PC-3 (cell line): ENCODE results near the gene SCGB1C2. TPM values are rescaled to one million over a fixed set of nuclear protein-coding genes. Genes with fewer than 3 reads are reported as not detected.

Experiments used
- ATAC-seq: fragments of 200-7000 bp; cut with Tn5 transposase; 2 replicates; pipeline ENCODE4 v1.9.1; 2020; ENCODE audit warnings: mild to moderate bottlenecking, moderate library complexity
- BruUV-seq: library from RNA; stranded (reverse); fragments of 400-500 nt; replicated peaks from 2 replicates; lab custom pipeline; 2021; lab: Mats Ljungman, UMichigan
- CTCF ChIA-PET: fragments of 300-600 bp; sonication (Branson Sonifier 250); formaldehyde crosslinking; loops from one replicate; lab custom pipeline; 2022; ENCODE audit warnings: antibody characterized with exemption; lab: Charles Lee
- POLR2A ChIA-PET: fragments of 300-600 bp; sonication (Branson Sonifier 250); formaldehyde crosslinking; loops from one replicate; lab custom pipeline; 2022; ENCODE audit warnings: antibody characterized with exemption; ENCODE audit not compliant: unreplicated experiment; lab: Charles Lee
- DNase-seq: peaks from one replicate; pipeline ENCODE4 v3.0.0-alpha.2; 2015
- H2AFZ ChIP-seq: fragments of 300-600 bp; sonication (generic); 2 replicates; pipeline ENCODE4 v1.6.0; 2016; ENCODE audit warnings: antibody characterized with exemption, low read length
- H3F3A ChIP-seq: fragments of 300-600 bp; sonication (generic); one replicate; pipeline ENCODE4 v1.6.0; 2017; ENCODE audit warnings: antibody characterized with exemption, low read length, control low read depth, mild to moderate bottlenecking; ENCODE audit not compliant: unreplicated experiment
- H3K27ac ChIP-seq: fragments of 300-600 bp; sonication (generic); 2 replicates; pipeline ENCODE4 v1.5.1; 2016; ENCODE audit warnings: mild to moderate bottlenecking, low read length
- H3K27me3 ChIP-seq: fragments of 300-600 bp; sonication (generic); 2 replicates; pipeline ENCODE4 v1.6.1; 2016; ENCODE audit warnings: low read length, mixed read lengths
- H3K36me3 ChIP-seq: fragments of 300-600 bp; sonication (generic); 2 replicates; pipeline ENCODE4 v1.6.1; 2016; ENCODE audit warnings: low read depth, mixed run types, low read length, mixed read lengths
- H3K4me1 ChIP-seq: fragments of 300-600 bp; sonication (generic); 2 replicates; pipeline ENCODE4 v1.5.1; 2016; ENCODE audit warnings: low read length; ENCODE audit not compliant: insufficient read depth
- H3K4me2 ChIP-seq: fragments of 300-600 bp; sonication (generic); 2 replicates; pipeline ENCODE4 v1.6.0; 2016; ENCODE audit warnings: low read length
- H3K4me3 ChIP-seq: fragments of 300-600 bp; sonication (generic); 2 replicates; pipeline ENCODE4 v1.5.1; 2016; ENCODE audit warnings: mild to moderate bottlenecking, low read length, mixed read lengths
- H3K79me2 ChIP-seq: fragments of 300-600 bp; sonication (generic); 2 replicates; pipeline ENCODE4 v1.6.1; 2017; ENCODE audit warnings: low read length, mixed read lengths
- H3K9ac ChIP-seq: fragments of 300-600 bp; sonication (generic); 2 replicates; pipeline ENCODE4 v1.6.0; 2016; ENCODE audit warnings: mild to moderate bottlenecking, low read length
- H3K9me2 ChIP-seq: fragments of 300-600 bp; sonication (generic); replicated peaks from 2 replicates; pipeline ENCODE4 v1.6.1; 2016; ENCODE audit warnings: mixed run types, low read length, mixed read lengths
- H3K9me3 ChIP-seq: fragments of 300-600 bp; sonication (generic); 2 replicates; pipeline ENCODE4 v1.6.1; 2016; ENCODE audit warnings: low read length, mixed read lengths
- H4K20me1 ChIP-seq: fragments of 300-600 bp; sonication (generic); 2 replicates; pipeline ENCODE4 v1.6.1; 2016; ENCODE audit warnings: low read length, mixed read lengths
- CTCF ChIP-seq: fragments of 300-600 bp; sonication (generic); conservative IDR thresholded peaks from 2 replicates; pipeline ENCODE4 v1.5.1; 2017; ENCODE audit warnings: antibody characterized with exemption, low read depth, mild to moderate bottlenecking, low read length
- EZH2 ChIP-seq: fragments of 300-600 bp; sonication (generic); IDR thresholded peaks from one replicate; pipeline ENCODE4 v1.6.1; 2017; ENCODE audit warnings: antibody characterized with exemption, mild to moderate bottlenecking, low read length; ENCODE audit not compliant: unreplicated experiment
- EZH2phosphoT487 ChIP-seq: fragments of 300-600 bp; sonication (generic); IDR thresholded peaks from 2 replicates; pipeline ENCODE4 v1.6.1; 2018; ENCODE audit warnings: mild to moderate bottlenecking, antibody characterized with exemption, low read length, borderline replicate concordance
- intact Hi-C: fragments of 100-400 bp; cut with micrococcal nuclease; formaldehyde crosslinking; loops from 2 replicates; pipeline ENCODE4 v1.9.0; 2023
- total RNA-seq: library from RNA; depleted of rRNA; stranded (reverse); fragments of >200 nt; gene quantifications from 2 replicates; pipeline ENCODE4 v1.2.3, GENCODE V29; 2014

SCGB1C2 gene
- total RNA-seq, 1 experiment from 2014 or later: not detected

- DNase-seq (no peak), ATAC-seq (no peak)
- Histone ChIP-seq H3K27ac (no peak overlapping the region), H3F3A (no peaks in the 10 kb centered on the region), H3K27me3 (no peaks in the 10 kb centered on the region), H3K4me2 (no peak overlapping the region), H3K36me3 (no peaks in the 10 kb centered on the region), H3K9me3 (no peaks in the 10 kb centered on the region), H3K9me2 (no peaks in the 10 kb centered on the region), H4K20me1 (no peaks in the 10 kb centered on the region), H3K4me3 (no peak overlapping the region), H3K9ac (no peak overlapping the region), H2AFZ (no peak overlapping the region), H3K4me1 (no peaks in the 10 kb centered on the region), H3K79me2 (no peaks in the 10 kb centered on the region)
- TF ChIP-seq EZH2phosphoT487 (no peak), EZH2 (no peak), CTCF (no peak)
- BruUV-seq: no TSS peak
- ChIA-PET CTCF (no interaction called here), POLR2A (no interaction called here)
- intact Hi-C loops: no loop called here
Measured at GRCh38 chr17:172401-172800, 35.0 kb downstream of the SCGB1C2 start.

- Histone ChIP-seq H3K9me3 (no peaks in the 10 kb centered on the region), H3K9ac (no peak overlapping the region), H3K27me3 (no peaks in the 10 kb centered on the region), H3K36me3 (no peaks in the 10 kb centered on the region), H4K20me1 (no peaks in the 10 kb centered on the region), H2AFZ (no peak overlapping the region), H3K4me2 (no peak overlapping the region), H3K4me1 (no peaks in the 10 kb centered on the region), H3K4me3 (no peak overlapping the region), H3K27ac (no peak overlapping the region), H3F3A (no peaks in the 10 kb centered on the region), H3K9me2 (no peaks in the 10 kb centered on the region), H3K79me2 (no peaks in the 10 kb centered on the region)
- no peak for TF ChIP-seq EZH2phosphoT487
- no peak for TF ChIP-seq EZH2
- no peak for TF ChIP-seq CTCF
- DNase-seq: no peak
- no peak for ATAC-seq
- intact Hi-C loops: no loop called here
- ChIA-PET CTCF (no interaction called here), POLR2A (no interaction called here)
- BruUV-seq: no TSS peak
Measured at GRCh38 chr17:173166-173911, 36.0 kb downstream of the SCGB1C2 start.

- no peak for ATAC-seq
- H3K4me1 ChIP-seq: no peaks in the 10 kb centered on the region
- H3K36me3 ChIP-seq: no peaks in the 10 kb centered on the region
- H3K4me3 ChIP-seq: no peak overlapping the region
- H3F3A ChIP-seq: no peaks in the 10 kb centered on the region
- intact Hi-C loops: no loop called here
- no peak overlapping the region for H3K4me2 ChIP-seq
- no peaks in the 10 kb centered on the region for H4K20me1 ChIP-seq
- no peak overlapping the region for H3K9ac ChIP-seq
- no peak overlapping the region for H3K27ac ChIP-seq
- CTCF ChIA-PET: no interaction called here
- POLR2A ChIA-PET: no interaction called here
- BruUV-seq: no TSS peak
- H3K9me3 ChIP-seq: no peaks in the 10 kb centered on the region
- no peak overlapping the region for H2AFZ ChIP-seq
- H3K9me2 ChIP-seq: no peaks in the 10 kb centered on the region
- TF ChIP-seq CTCF: no peak
- TF ChIP-seq EZH2phosphoT487: no peak
- TF ChIP-seq EZH2: no peak
- no peak for DNase-seq
- H3K79me2 ChIP-seq: no peaks in the 10 kb centered on the region
- peaks cover 9% of the 10 kb centered on the region for H3K27me3 ChIP-seq
Measured at GRCh38 chr17:177155-177554, 39.8 kb downstream of the SCGB1C2 start.
